SK-N-SH treated with all-trans-retinoic acid at 6 μM for 48 hours (cell line): ENCODE results near the gene GP1BA.

Experiments
- ATAC-seq: fragments of 200-7000 bp; cut with Tn5 transposase; 3 replicates; pipeline ENCODE4 v1.9.1; 2020; ENCODE audit warnings: mild to moderate bottlenecking, moderate library complexity
- ARNTL ChIP-seq: fragments of 450-650 bp; formaldehyde crosslinking; IDR thresholded peaks from 2 replicates; pipeline ENCODE4 v1.5.0; 2020; ENCODE audit warnings: low read depth, mild to moderate bottlenecking, moderate library complexity, borderline replicate concordance
- BACH2 ChIP-seq: fragments of 250-450 bp; sonication (Bioruptor Pico); IDR thresholded peaks from 2 replicates; pipeline ENCODE4 v1.9.0; 2021; ENCODE audit warnings: mild to moderate bottlenecking, borderline replicate concordance
- CSDC2 ChIP-seq: fragments of 250-450 bp; sonication (Bioruptor Pico); IDR thresholded peaks from 2 replicates; pipeline ENCODE4 v1.5.0; 2020; ENCODE audit warnings: mild to moderate bottlenecking, moderate library complexity
- ESRRG ChIP-seq: fragments of 250-450 bp; sonication (Bioruptor Pico); IDR thresholded peaks from 2 replicates; pipeline ENCODE4 v1.6.1; 2021; ENCODE audit warnings: mild to moderate bottlenecking
- GLIS3 ChIP-seq: fragments of 250-450 bp; sonication (Bioruptor Pico); IDR thresholded peaks from 2 replicates; pipeline ENCODE4 v1.5.0; 2020; ENCODE audit warnings: mild to moderate bottlenecking, moderate library complexity
- OSR1 ChIP-seq: fragments of 250-450 bp; sonication (Bioruptor Pico); IDR thresholded peaks from 2 replicates; pipeline ENCODE4 v1.8.0; 2022; ENCODE audit warnings: moderate library complexity, mild to moderate bottlenecking, inconsistent platforms
- PPARA ChIP-seq: fragments of 250-450 bp; sonication (Bioruptor Pico); IDR thresholded peaks from 2 replicates; pipeline ENCODE4 v1.5.0; 2020; ENCODE audit warnings: mild to moderate bottlenecking, borderline replicate concordance
- SNAI2 ChIP-seq: fragments of 250-450 bp; sonication (Bioruptor Pico); IDR thresholded peaks from 2 replicates; pipeline ENCODE4 v1.5.0; 2020; ENCODE audit warnings: mild to moderate bottlenecking, moderate library complexity
- TCF4 ChIP-seq: fragments of 250-450 bp; sonication (Bioruptor Pico); IDR thresholded peaks from 2 replicates; pipeline ENCODE4 v1.8.0; 2021; ENCODE audit warnings: mild to moderate bottlenecking, moderate library complexity, borderline replicate concordance
- TOX ChIP-seq: fragments of 250-450 bp; sonication (Bioruptor Pico); IDR thresholded peaks from 2 replicates; pipeline ENCODE4 v1.8.0; 2021; ENCODE audit warnings: mild to moderate bottlenecking, moderate library complexity, borderline replicate concordance
- ZC3H10 ChIP-seq: fragments of 250-450 bp; sonication (Bioruptor Pico); IDR thresholded peaks from 2 replicates; pipeline ENCODE4 v1.5.1; 2021; ENCODE audit warnings: mild to moderate bottlenecking, moderate library complexity
- ZFP3 ChIP-seq: fragments of 250-450 bp; sonication (Bioruptor Pico); IDR thresholded peaks from 2 replicates; pipeline ENCODE4 v1.5.0; 2020; ENCODE audit warnings: mild to moderate bottlenecking, moderate library complexity
- ZNF70 ChIP-seq: fragments of 450-650 bp; formaldehyde crosslinking; IDR thresholded peaks from 2 replicates; pipeline ENCODE4 v1.5.0; 2020; ENCODE audit warnings: mild to moderate bottlenecking, moderate library complexity
- ZNF8 ChIP-seq: fragments of 450-650 bp; formaldehyde crosslinking; IDR thresholded peaks from 2 replicates; pipeline ENCODE4 v1.5.0; 2020; ENCODE audit warnings: mild to moderate bottlenecking, moderate library complexity
- TF ChIP-seq, protein P1 (sequence below): fragments of 250-450 bp; sonication (Bioruptor Pico); IDR thresholded peaks from 2 replicates; pipeline ENCODE4 v1.8.0; 2020; ENCODE audit warnings: mild to moderate bottlenecking, moderate library complexity, borderline replicate concordance
- TF ChIP-seq, protein P2 (sequence below): fragments of 250-450 bp; sonication (Bioruptor Pico); IDR thresholded peaks from 2 replicates; pipeline ENCODE4 v1.5.1; 2020; ENCODE audit warnings: low read depth, mild to moderate bottlenecking, moderate library complexity
- TF ChIP-seq, protein P3 (sequence below): fragments of 250-450 bp; sonication (Bioruptor Pico); IDR thresholded peaks from 2 replicates; pipeline ENCODE4 v1.8.0; 2021; ENCODE audit warnings: low read depth, mild to moderate bottlenecking, moderate library complexity, borderline replicate concordance
- TF ChIP-seq, protein P4 (sequence below): fragments of 250-450 bp; sonication (Bioruptor Pico); IDR thresholded peaks from 2 replicates; pipeline ENCODE4 v1.5.1; 2021; ENCODE audit warnings: mild to moderate bottlenecking, moderate library complexity

GP1BA gene

DNA sequence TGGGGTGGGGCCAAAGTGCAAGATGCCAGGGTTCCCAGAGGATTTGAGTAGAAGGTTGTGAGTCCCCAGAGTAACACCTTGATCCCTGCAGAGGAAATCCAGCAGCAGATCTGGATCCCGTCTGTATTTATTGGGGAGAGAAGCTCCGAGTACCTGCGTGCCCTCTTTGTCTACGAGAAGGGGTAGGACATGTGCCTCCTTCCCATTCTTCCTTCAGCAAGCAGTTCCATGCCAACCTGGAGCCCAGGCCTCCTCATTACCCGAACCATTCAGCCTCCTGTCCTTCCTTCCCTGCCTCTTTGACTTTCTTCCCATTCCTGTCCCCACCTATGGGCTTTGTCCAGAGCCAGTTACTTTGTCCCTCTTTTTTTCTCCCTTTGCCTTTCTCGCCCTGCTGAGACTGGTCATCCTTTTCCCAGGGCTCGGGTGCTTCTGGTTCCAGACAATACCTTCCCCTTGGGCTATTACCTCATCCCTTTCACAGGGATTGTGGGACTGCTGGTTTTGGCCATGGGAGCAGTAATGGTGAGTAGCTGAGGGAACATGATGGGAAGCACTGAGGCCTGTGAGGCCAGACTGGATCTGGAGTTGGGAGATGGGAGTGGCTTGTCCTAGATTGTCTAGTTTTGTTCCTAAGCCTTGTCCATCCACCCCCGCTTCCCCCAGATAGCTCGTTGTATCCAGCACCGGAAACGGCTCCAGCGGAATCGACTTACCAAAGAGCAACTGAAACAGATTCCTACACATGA lies 10.9 kb downstream of the GP1BA start:
- TF ChIP-seq, protein P1, sequence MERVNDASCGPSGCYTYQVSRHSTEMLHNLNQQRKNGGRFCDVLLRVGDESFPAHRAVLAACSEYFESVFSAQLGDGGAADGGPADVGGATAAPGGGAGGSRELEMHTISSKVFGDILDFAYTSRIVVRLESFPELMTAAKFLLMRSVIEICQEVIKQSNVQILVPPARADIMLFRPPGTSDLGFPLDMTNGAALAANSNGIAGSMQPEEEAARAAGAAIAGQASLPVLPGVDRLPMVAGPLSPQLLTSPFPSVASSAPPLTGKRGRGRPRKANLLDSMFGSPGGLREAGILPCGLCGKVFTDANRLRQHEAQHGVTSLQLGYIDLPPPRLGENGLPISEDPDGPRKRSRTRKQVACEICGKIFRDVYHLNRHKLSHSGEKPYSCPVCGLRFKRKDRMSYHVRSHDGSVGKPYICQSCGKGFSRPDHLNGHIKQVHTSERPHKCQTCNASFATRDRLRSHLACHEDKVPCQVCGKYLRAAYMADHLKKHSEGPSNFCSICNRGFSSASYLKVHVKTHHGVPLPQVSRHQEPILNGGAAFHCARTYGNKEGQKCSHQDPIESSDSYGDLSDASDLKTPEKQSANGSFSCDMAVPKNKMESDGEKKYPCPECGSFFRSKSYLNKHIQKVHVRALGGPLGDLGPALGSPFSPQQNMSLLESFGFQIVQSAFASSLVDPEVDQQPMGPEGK (CRISPR knock-in tag): no peak
- TF ChIP-seq CSDC2 (CRISPR knock-in tag) (no peak), ZFP3 (CRISPR knock-in tag) (no peak), GLIS3 (CRISPR knock-in tag) (no peak), SNAI2 (CRISPR knock-in tag) (no peak), ZNF70 (no peak), PPARA (CRISPR knock-in tag) (no peak), BACH2 (CRISPR knock-in tag) (no peak)
- TF ChIP-seq, protein P2, sequence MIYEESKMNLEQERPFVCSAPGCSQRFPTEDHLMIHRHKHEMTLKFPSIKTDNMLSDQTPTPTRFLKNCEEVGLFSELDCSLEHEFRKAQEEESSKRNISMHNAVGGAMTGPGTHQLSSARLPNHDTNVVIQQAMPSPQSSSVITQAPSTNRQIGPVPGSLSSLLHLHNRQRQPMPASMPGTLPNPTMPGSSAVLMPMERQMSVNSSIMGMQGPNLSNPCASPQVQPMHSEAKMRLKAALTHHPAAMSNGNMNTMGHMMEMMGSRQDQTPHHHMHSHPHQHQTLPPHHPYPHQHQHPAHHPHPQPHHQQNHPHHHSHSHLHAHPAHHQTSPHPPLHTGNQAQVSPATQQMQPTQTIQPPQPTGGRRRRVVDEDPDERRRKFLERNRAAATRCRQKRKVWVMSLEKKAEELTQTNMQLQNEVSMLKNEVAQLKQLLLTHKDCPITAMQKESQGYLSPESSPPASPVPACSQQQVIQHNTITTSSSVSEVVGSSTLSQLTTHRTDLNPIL: no peak
- TF ChIP-seq, protein P3, sequence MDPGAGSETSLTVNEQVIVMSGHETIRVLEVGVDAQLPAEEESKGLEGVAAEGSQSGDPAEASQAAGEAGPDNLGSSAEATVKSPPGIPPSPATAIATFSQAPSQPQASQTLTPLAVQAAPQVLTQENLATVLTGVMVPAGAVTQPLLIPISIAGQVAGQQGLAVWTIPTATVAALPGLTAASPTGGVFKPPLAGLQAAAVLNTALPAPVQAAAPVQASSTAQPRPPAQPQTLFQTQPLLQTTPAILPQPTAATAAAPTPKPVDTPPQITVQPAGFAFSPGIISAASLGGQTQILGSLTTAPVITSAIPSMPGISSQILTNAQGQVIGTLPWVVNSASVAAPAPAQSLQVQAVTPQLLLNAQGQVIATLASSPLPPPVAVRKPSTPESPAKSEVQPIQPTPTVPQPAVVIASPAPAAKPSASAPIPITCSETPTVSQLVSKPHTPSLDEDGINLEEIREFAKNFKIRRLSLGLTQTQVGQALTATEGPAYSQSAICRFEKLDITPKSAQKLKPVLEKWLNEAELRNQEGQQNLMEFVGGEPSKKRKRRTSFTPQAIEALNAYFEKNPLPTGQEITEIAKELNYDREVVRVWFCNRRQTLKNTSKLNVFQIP (CRISPR knock-in tag): no peak
- ATAC-seq: no peak

DNA sequence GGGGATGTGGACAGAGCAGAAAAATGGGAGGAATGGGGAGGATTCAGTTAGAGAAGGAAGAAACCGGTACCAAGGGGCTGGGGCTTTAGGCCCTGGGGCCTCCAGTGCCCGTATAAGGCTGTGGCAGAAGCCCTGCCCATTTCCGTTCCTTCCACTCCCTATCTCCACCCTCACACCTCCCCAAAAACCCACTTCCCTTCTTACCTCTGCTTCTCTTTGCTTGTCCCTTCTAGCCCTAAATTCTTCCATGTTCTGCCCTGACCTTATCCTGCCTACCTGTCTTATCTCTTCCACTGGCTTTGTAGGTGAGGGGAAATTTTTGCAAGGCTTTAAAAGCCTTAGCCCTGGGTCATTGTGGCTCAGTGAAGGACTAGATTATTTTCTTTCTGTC lies 12.1 kb downstream of the GP1BA start:
- TF ChIP-seq GLIS3 (CRISPR knock-in tag): no peak
- TF ChIP-seq ESRRG (CRISPR knock-in tag): no peak
- TF ChIP-seq, protein P1 (CRISPR knock-in tag): no peak
- TF ChIP-seq ARNTL (CRISPR knock-in tag): no peak
- no peak for TF ChIP-seq TCF4 (CRISPR knock-in tag)
- TF ChIP-seq ZNF70: no peak
- TF ChIP-seq, all 23 proteins: peak for 0
- no peak for ATAC-seq

DNA sequence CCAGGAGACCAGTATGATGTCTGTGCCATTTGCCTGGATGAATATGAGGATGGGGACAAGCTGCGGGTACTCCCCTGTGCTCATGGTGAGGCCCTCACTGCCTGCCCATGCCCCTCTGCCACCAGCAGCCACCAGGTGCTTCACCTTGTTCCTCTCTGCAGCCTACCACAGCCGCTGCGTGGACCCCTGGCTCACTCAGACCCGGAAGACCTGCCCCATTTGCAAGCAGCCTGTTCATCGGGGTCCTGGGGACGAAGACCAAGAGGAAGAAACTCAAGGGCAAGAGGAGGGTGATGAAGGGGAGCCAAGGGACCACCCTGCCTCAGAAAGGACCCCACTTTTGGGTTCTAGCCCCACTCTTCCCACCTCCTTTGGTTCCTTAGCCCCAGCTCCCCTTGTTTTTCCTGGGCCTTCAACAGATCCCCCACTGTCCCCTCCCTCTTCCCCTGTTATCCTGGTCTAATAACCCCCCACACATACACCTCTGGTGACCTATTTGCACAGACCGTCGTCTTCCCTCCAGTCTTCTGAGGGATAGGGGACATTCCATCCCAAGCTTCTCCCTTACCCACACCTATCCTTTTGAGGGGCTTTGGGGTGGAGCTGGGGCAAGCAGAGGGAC lies 12.6 kb downstream of the GP1BA start:
- ATAC-seq: no peak
- TF ChIP-seq, protein P4, sequence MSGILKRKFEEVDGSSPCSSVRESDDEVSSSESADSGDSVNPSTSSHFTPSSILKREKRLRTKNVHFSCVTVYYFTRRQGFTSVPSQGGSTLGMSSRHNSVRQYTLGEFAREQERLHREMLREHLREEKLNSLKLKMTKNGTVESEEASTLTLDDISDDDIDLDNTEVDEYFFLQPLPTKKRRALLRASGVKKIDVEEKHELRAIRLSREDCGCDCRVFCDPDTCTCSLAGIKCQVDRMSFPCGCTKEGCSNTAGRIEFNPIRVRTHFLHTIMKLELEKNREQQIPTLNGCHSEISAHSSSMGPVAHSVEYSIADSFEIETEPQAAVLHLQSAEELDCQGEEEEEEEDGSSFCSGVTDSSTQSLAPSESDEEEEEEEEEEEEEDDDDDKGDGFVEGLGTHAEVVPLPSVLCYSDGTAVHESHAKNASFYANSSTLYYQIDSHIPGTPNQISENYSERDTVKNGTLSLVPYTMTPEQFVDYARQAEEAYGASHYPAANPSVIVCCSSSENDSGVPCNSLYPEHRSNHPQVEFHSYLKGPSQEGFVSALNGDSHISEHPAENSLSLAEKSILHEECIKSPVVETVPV (CRISPR knock-in tag): 0 out of 2 replicates have a peak, but pooled peaks have one; percentile 56
- no peak for TF ChIP-seq BACH2 (CRISPR knock-in tag)

DNA sequence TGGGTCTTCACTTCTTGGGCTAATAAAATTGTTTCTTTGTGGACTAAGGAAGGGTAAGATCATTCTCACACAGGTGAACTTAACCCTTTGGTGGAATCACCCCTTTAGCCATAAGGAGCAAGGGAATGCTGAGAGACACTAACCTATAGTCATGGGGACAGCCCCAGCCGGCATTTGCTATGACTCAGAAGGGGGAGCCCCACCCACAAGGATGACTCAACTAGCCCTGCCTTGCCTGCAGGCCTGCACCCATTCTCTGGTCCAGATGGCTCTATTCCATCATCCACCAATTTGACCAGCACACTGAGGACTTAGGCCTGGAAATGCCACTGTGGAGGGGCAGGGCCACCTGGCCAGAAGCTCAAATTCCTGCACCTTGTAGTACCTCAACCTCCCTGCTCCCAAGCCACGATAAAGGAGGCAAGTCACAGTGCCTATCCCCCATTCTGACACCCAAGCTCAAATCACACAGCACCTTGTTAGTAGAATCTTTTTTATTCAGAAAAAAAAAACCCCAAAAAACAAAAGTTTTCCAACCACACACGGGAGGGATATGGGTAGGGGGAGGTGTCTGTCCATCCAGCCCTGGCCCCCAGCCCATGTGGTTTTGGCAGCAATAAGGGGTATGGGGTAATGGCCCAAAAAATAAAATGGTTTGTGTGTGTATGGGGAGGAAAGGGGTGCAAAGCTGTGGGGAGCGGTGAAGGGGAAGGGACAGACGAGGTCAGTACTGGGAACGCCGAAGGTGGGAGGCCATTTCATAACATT lies 13.3 kb downstream of the GP1BA start:
- TF ChIP-seq ZC3H10 (CRISPR knock-in tag) (no peak), ZFP3 (CRISPR knock-in tag) (no peak), BACH2 (CRISPR knock-in tag) (no peak), ESRRG (CRISPR knock-in tag) (no peak), ZNF8 (CRISPR knock-in tag) (no peak), CSDC2 (CRISPR knock-in tag) (no peak), GLIS3 (CRISPR knock-in tag) (0 out of 2 replicates have a peak, but pooled peaks have one; percentile 63), TOX (CRISPR knock-in tag) (no peak), OSR1 (CRISPR knock-in tag) (no peak)
- TF ChIP-seq, all 23 proteins: peak for 1
- ATAC-seq: peak; percentile 44
